Kidney (tissue), 14 donors: Measurements from ENCODE around the gene KIF3A. TPM values are rescaled to one million over a fixed set of nuclear protein-coding genes. Genes with fewer than 3 reads are reported as not detected.
"Not testable (repeated sequence)": the region's sequence is repeated elsewhere in the genome, so short reads cannot be mapped to it uniquely, and the experiment has no call there.

Experiments used
- DNase-seq, 5 donors: peaks; one replicate each; pipeline ENCODE4 v3.0.0-alpha.2; 2013 to 2020
- FAIRE-seq: peaks from 2 replicates; lab custom pipeline; 2012; peaks lifted over from hg19 to GRCh38; lab: Jason Lieb, UNC
- H3K27ac ChIP-seq, 2 donors: one replicate each; pipeline ENCODE4 v1.7.0; 2013; ENCODE audit warnings: low read depth in 2 of 2, low read length in 2 of 2, inconsistent platforms in 1 of 2
- H3K27me3 ChIP-seq: one replicate; pipeline ENCODE4 v1.7.1; 2013; ENCODE audit warnings: low read length, inconsistent platforms; ENCODE audit not compliant: control insufficient read depth, insufficient read depth
- H3K36me3 ChIP-seq, 3 donors: one replicate each; pipeline versions ENCODE4 v1.7.0 to v1.7.1; 2013; ENCODE audit warnings: low read length in 3 of 3, control low read depth in 1 of 3, inconsistent platforms in 1 of 3; ENCODE audit not compliant: insufficient read depth in 3 of 3, control insufficient read depth in 2 of 3
- H3K4me1 ChIP-seq, 3 donors: one replicate each; pipeline versions ENCODE4 v1.7.0 to v1.7.1; 2013; ENCODE audit warnings: low read length in 3 of 3, inconsistent platforms in 1 of 3, low read depth in 1 of 3; ENCODE audit not compliant: control insufficient read depth in 2 of 3, insufficient read depth in 2 of 3
- H3K4me3 ChIP-seq, 3 donors: one replicate each; pipeline versions ENCODE4 v1.7.0 to v1.8.1; 2013; ENCODE audit warnings: low read length in 3 of 3, control low read depth in 1 of 3, inconsistent platforms in 1 of 3
- H3K9ac ChIP-seq, 3 donors: one replicate each; pipeline versions ENCODE4 v1.7.0 to v1.7.1; 2013; ENCODE audit warnings: low read length in 3 of 3, control low read depth in 1 of 3, inconsistent platforms in 1 of 3
- H3K9me3 ChIP-seq, 3 donors: one replicate each; pipeline versions ENCODE4 v1.7.0 to v1.7.1; 2013; ENCODE audit warnings: low read length in 3 of 3, control low read depth in 1 of 3, inconsistent platforms in 1 of 3; ENCODE audit not compliant: control insufficient read depth in 2 of 3, insufficient read depth in 1 of 3
- intact Hi-C: fragments of 100-400 bp; cut with DNase I; formaldehyde crosslinking; loops from one replicate; pipeline ENCODE4 v1.11.1; 2022
- polyA plus RNA-seq: library from polyadenylated mRNA; stranded (reverse); fragments of 350-450 nt; fragmentation: Illumina TruSeq; extraction: RNeasy Lipid Tissue Mini Kit (QIAGEN cat#74804); gene quantifications from one replicate; pipeline ENCODE4 v1.2.3, GENCODE V29; 2014; ENCODE audit warnings: low read depth, low replicate concordance; ENCODE audit not compliant: insufficient read depth
- total RNA-seq: library from RNA; stranded (reverse); fragmentation: NEBNext Ultra II Directional; extraction: Animal tissue kit (Norgen Biotek cat#: 25700); gene quantifications from one replicate; pipeline ENCODE4 v1.2.1, GENCODE V29; 2021
- TF ChIP-seq, protein P1 (sequence below): IDR thresholded peaks from 3 replicates; pipeline ENCODE4 v1.5.1; 2012; ENCODE audit warnings: mild to moderate bottlenecking, moderate library complexity, borderline replicate concordance; ENCODE audit not compliant: insufficient read depth; ENCODE audit errors: extremely low read depth
- donor health status: control.
- donor health status: control.
- donor health status: control.
- donor health status: control.
- donor health status: control.
- donor health status: DM: yes; HTN: yes; CAD: no.
- donor health status: Normal renal cell carcinoma (clear cell type).

KIF3A gene
- total and polyA plus RNA-seq, 2 donors from 2014 or later: 7.1 to 13.9 TPM

DNA sequence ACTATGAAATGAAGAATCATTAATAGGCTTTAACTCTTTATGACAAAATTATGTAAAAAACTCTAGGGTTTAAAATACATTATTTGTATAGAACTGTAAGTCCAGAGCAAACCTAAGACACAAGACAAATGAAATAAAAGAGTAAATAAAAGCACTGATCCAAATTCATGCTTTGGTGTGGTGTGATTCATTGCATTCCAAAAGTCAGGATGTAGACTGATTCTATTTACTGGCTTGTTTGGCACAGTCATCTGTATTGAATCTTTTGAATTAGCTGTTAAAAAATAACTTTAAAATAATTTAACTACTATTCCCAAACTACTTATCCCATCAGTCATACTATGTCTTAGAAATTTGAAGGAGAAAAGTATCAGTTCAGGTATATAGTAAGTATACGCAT is 32.5 kb downstream of the KIF3A start:
- H3K27ac ChIP-seq: no peak overlapping the region
- H3K9me3 ChIP-seq: no peaks in the 10 kb centered on the region
- FAIRE-seq (no peak), DNase-seq (no peak)
- no peaks in the 10 kb centered on the region for H3K4me1 ChIP-seq
- H3K27me3 ChIP-seq: no peaks in the 10 kb centered on the region
- H3K36me3 ChIP-seq: peaks cover 0 to 6% (median 5%) of the 10 kb centered on the region in 3 donors
- intact Hi-C loops: no loop called here
- no peak overlapping the region for H3K9ac ChIP-seq
- TF ChIP-seq, protein P1, sequence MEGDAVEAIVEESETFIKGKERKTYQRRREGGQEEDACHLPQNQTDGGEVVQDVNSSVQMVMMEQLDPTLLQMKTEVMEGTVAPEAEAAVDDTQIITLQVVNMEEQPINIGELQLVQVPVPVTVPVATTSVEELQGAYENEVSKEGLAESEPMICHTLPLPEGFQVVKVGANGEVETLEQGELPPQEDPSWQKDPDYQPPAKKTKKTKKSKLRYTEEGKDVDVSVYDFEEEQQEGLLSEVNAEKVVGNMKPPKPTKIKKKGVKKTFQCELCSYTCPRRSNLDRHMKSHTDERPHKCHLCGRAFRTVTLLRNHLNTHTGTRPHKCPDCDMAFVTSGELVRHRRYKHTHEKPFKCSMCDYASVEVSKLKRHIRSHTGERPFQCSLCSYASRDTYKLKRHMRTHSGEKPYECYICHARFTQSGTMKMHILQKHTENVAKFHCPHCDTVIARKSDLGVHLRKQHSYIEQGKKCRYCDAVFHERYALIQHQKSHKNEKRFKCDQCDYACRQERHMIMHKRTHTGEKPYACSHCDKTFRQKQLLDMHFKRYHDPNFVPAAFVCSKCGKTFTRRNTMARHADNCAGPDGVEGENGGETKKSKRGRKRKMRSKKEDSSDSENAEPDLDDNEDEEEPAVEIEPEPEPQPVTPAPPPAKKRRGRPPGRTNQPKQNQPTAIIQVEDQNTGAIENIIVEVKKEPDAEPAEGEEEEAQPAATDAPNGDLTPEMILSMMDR: no peak
- no peak overlapping the region for H3K4me3 ChIP-seq

DNA sequence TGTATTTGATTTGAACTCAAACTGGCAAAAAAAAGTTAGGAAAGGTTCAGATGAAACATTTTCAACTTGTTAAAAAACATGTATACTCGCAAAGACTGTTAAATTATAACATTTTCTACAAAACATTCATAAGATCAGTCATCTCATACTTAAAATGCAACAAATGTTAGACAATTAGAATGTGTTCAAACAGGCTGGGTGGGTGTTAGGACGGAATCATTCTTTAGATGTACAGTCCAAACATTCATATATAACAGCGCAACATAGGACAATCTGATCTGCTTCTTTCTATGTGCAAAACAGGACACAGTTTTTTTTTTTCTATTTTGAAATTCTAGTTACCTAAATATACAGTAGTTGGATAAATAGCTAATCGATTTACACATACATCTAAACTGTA is 41.4 kb downstream of the KIF3A start:
- Histone ChIP-seq H3K27ac (no peak overlapping the region), H3K27me3 (no peaks in the 10 kb centered on the region), H3K4me1 (no peaks in the 10 kb centered on the region), H3K36me3 (peaks cover 0 to 16% (median 2%) of the 10 kb centered on the region in 3 donors), H3K9me3 (no peaks in the 10 kb centered on the region), H3K4me3 (no peak overlapping the region), H3K9ac (no peak overlapping the region)
- intact Hi-C loops: no loop called here
- TF ChIP-seq, protein P1: no peak
- FAIRE-seq: no peak
- no peak for DNase-seq

DNA sequence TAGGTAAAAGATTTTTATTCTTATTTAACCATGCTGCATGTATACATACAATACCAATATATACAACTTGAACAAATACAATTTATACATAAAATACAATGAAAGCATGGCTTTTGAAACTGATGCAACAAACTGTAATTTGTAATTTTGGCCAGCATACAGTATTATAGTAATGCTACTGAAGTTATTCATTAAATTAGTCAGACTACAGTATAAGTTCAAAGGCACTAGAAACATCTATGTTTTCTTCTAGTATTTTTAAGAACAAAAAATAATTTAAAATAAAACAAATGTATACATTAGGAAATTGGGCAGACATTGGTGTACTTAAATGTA is 44.7 kb downstream of the KIF3A start:
- Histone ChIP-seq H3K27me3 (no peaks in the 10 kb centered on the region), H3K36me3 (peaks cover 0 to 5% (median 2%) of the 10 kb centered on the region in 3 donors), H3K9me3 (no peaks in the 10 kb centered on the region), H3K27ac (no peak overlapping the region), H3K4me1 (no peaks in the 10 kb centered on the region), H3K4me3 (no peak overlapping the region), H3K9ac (no peak overlapping the region)
- TF ChIP-seq, protein P1: no peak
- no peak for DNase-seq
- intact Hi-C loops: no loop called here
- FAIRE-seq: no peak

DNA sequence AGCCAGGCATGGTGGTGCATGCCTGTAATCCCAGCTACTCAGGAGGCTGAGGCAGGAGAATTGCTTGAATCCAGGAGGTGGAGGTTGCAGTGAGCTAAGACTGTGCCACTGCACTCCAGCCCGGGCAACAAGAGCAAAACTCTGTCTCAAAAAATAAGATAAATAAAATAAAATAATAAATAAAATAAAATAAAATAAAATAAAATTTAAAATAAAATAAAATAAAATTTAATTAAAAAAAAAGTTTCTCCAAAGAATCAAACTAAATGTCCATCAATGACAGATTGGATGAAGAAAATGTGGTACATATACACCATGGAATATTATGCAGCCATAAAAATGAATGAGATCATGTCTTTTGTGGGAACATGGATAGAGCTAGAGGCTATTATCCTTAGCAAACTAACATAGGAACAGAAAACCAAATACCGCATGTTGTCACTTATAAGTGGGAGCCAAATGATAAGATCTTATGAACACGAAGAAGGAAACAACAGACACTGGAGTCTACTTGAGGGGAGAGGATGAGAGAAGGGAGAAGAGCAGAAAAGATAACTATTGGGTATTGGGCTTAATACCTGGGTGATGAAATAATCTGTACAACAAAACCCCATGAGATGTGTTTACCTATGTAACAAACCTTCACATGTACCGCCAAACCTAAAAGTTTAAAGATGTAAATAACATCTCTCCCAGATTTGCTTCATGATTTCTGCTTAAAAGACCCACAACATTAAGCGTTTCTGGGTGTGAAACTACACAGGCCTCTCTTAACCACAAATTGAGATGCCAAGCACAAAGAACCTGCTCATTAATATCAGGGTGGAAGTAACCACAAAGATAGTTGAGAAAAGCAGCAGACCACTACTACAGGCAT is 45.4 kb downstream of the KIF3A start:
- H3K9ac ChIP-seq, H3K36me3 ChIP-seq, H3K4me1 ChIP-seq, H3K27ac ChIP-seq, H3K4me3 ChIP-seq, DNase-seq, H3K9me3 ChIP-seq, intact Hi-C loops, H3K27me3 ChIP-seq: not testable (repeated sequence)
- FAIRE-seq: peak; percentile 47
